ENCODE data around the gene MON1B.

GRCh38 chr16:77197747-77198146, 6.8 kb downstream of the MON1B start:
- TF ChIP-seq MYC (IDR thresholded peaks at IDR 0.05; ENCODE audit: low read depth, low read length) (no peak), EZH2 (IDR thresholded peaks at IDR 0.05; ENCODE audit: borderline replicate concordance, low read depth, low read length, severe bottlenecking) (no peak), POLR2A (IDR thresholded peaks at IDR 0.05; ENCODE audit: low read depth, low read length) (no peak), POLR2AphosphoS5 (IDR thresholded peaks at IDR 0.05; ENCODE audit: insufficient read depth, low read depth, low read length) (no peak), JUN (IDR thresholded peaks at IDR 0.05; ENCODE audit: borderline replicate concordance, insufficient read depth, insufficient read length, low read depth) (no peak)
- TF ChIP-seq, protein P1, sequence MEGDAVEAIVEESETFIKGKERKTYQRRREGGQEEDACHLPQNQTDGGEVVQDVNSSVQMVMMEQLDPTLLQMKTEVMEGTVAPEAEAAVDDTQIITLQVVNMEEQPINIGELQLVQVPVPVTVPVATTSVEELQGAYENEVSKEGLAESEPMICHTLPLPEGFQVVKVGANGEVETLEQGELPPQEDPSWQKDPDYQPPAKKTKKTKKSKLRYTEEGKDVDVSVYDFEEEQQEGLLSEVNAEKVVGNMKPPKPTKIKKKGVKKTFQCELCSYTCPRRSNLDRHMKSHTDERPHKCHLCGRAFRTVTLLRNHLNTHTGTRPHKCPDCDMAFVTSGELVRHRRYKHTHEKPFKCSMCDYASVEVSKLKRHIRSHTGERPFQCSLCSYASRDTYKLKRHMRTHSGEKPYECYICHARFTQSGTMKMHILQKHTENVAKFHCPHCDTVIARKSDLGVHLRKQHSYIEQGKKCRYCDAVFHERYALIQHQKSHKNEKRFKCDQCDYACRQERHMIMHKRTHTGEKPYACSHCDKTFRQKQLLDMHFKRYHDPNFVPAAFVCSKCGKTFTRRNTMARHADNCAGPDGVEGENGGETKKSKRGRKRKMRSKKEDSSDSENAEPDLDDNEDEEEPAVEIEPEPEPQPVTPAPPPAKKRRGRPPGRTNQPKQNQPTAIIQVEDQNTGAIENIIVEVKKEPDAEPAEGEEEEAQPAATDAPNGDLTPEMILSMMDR (IDR thresholded peaks at IDR 0.05; ENCODE audit: extremely low read depth in 1 of 2, insufficient read depth in 1 of 2, low read depth in 1 of 2, low read length in 2 of 2): no peak
- TF ChIP-seq, protein P2, sequence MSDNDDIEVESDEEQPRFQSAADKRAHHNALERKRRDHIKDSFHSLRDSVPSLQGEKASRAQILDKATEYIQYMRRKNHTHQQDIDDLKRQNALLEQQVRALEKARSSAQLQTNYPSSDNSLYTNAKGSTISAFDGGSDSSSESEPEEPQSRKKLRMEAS (IDR thresholded peaks at IDR 0.05; ENCODE audit: insufficient read depth, insufficient read length): no peak
